OCI-LY7 (cell line): ENCODE data around the gene POU6F2. TPM values are rescaled to one million over a fixed set of nuclear protein-coding genes. Genes with fewer than 3 reads are reported as not detected.
"Not testable (repeated sequence)": the region's sequence is repeated elsewhere in the genome, so short reads cannot be mapped to it uniquely, and the experiment has no call there.

Experiments used
- BruUV-seq: library from RNA; stranded (reverse); fragments of 400-500 nt; replicated peaks from 2 replicates; lab custom pipeline; 2021; lab: Mats Ljungman, UMichigan
- CTCF ChIA-PET: fragments of 300-600 bp; sonication (Branson Sonifier 250); formaldehyde crosslinking; loops from one replicate; lab custom pipeline; 2022; ENCODE audit warnings: antibody characterized with exemption; ENCODE audit not compliant: unreplicated experiment; lab: Charles Lee
- POLR2A ChIA-PET: fragments of 300-600 bp; sonication (Branson Sonifier 250); formaldehyde crosslinking; loops from one replicate; lab custom pipeline; 2022; ENCODE audit warnings: antibody characterized with exemption; lab: Charles Lee
- DNase-seq: peaks from one replicate; pipeline ENCODE4 v3.0.0-alpha.2; 2015; ENCODE audit warnings: low spot score
- H2AFZ ChIP-seq: fragments of 200-600 bp; sonication (generic), shearing (Covaris generic); 2 replicates; pipeline ENCODE4 v1.6.1; 2014; ENCODE audit warnings: mild to moderate bottlenecking, antibody characterized with exemption, low read length, moderate library complexity
- H3K27ac ChIP-seq: fragments of 200-600 bp; sonication (generic); 2 replicates; pipeline ENCODE4 v1.5.1; 2014; ENCODE audit warnings: mixed run types, low read depth, mild to moderate bottlenecking, moderate library complexity, low read length, inconsistent platforms; ENCODE audit not compliant: poor library complexity, severe bottlenecking
- H3K36me3 ChIP-seq: fragments of 200-600 bp; sonication (generic); 2 replicates; pipeline ENCODE4 v1.6.1; 2014; ENCODE audit warnings: mild to moderate bottlenecking, antibody characterized with exemption, low read length, moderate library complexity, mixed read lengths; ENCODE audit not compliant: insufficient read depth
- H3K4me1 ChIP-seq: fragments of 200-600 bp; sonication (generic); 2 replicates; pipeline ENCODE4 v1.5.1; 2014; ENCODE audit warnings: mild to moderate bottlenecking, low read length; ENCODE audit not compliant: insufficient read depth, poor library complexity, severe bottlenecking
- H3K4me2 ChIP-seq: fragments of 200-600 bp; sonication (generic); 2 replicates; pipeline ENCODE4 v1.6.1; 2014; ENCODE audit warnings: mild to moderate bottlenecking, low read length
- H3K4me3 ChIP-seq: fragments of 200-600 bp; sonication (generic); 2 replicates; pipeline ENCODE4 v1.5.1; 2014; ENCODE audit warnings: mild to moderate bottlenecking, low read depth, low read length; ENCODE audit not compliant: poor library complexity, severe bottlenecking
- H3K79me2 ChIP-seq: fragments of 200-600 bp; sonication (generic); 2 replicates; pipeline ENCODE4 v1.6.1; 2016; ENCODE audit warnings: low read depth, mild to moderate bottlenecking, low read length, moderate library complexity, mixed read lengths; ENCODE audit not compliant: insufficient read depth
- H3K9me2 ChIP-seq: fragments of 200-600 bp; sonication (generic); 2 replicates; pipeline ENCODE4 v1.6.1; 2016; ENCODE audit warnings: mild to moderate bottlenecking, low read length, mixed read lengths; ENCODE audit not compliant: insufficient read depth
- H3K9me3 ChIP-seq: fragments of 200-600 bp; sonication (generic); 2 replicates; pipeline ENCODE4 v1.6.1; 2014; ENCODE audit warnings: mild to moderate bottlenecking, mixed run types, low read length, mixed read lengths
- H4K20me1 ChIP-seq: fragments of 200-600 bp; sonication (generic); 2 replicates; pipeline ENCODE4 v1.6.1; 2014; ENCODE audit warnings: mild to moderate bottlenecking, antibody characterized with exemption, low read length, moderate library complexity, mixed read lengths; ENCODE audit not compliant: insufficient read depth
- EZH2phosphoT487 ChIP-seq: fragments of 200-600 bp; sonication (generic); IDR thresholded peaks from 2 replicates; pipeline ENCODE4 v1.6.1; 2018; ENCODE audit warnings: low read depth, borderline replicate concordance, mild to moderate bottlenecking, mixed run types, antibody characterized with exemption, low read length, moderate library complexity, mixed read lengths
- intact Hi-C: fragments of 100-400 bp; cut with micrococcal nuclease; formaldehyde crosslinking; loops from one replicate; pipeline ENCODE4 v1.10.0; 2022; ENCODE audit not compliant: unreplicated experiment
- total RNA-seq, 2 experiments: library from RNA; depleted of rRNA in 1 of 2; stranded (reverse); fragments of >200 nt in 1 of 2; shearing (Covaris generic) in 1 of 2; gene quantifications; 2 replicates each; pipeline ENCODE4 v1.2.3, GENCODE V29; 2014 to 2022
- TF ChIP-seq, protein P1 (sequence below): fragments of 200-600 bp; sonication (generic); conservative IDR thresholded peaks from 2 replicates; pipeline ENCODE4 v1.5.1; 2014; ENCODE audit warnings: mild to moderate bottlenecking, antibody characterized with exemption, low read length, moderate library complexity, mixed read lengths

The POU6F2 gene
- total RNA-seq, 2 experiments from 2014 or later = 0.40 TPM; not detected in 1

DNA sequence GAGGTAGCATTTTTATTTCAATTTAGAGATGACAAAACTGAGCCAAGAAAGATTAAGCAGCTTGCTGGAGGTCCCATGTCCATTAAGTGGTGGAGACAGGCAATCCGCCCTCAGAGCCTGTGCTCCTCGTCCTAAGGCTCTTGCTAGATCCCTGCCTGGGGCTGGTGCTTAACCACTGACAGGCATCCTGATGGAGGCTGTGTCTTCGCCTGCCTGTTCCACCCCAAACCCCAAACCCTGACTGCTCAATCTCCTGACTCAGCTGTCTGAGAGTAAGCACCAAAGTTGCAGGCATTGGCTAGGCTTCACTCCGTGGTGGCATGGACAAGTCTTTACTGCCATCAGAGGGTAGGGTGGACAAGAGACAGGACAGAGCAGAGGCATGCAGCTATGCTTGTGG lies 209.4 kb downstream of the POU6F2 start:
- Histone ChIP-seq H3K4me1 (no peaks in the 10 kb centered on the region), H3K4me2 (no peak overlapping the region), H3K79me2 (no peaks in the 10 kb centered on the region), H3K9me3 (no peaks in the 10 kb centered on the region), H4K20me1 (no peaks in the 10 kb centered on the region), H3K9me2 (no peaks in the 10 kb centered on the region), H2AFZ (no peak overlapping the region), H3K4me3 (no peak overlapping the region), H3K36me3 (no peaks in the 10 kb centered on the region), H3K27ac (no peak overlapping the region)
- no peak for TF ChIP-seq EZH2phosphoT487
- TF ChIP-seq, protein P1, sequence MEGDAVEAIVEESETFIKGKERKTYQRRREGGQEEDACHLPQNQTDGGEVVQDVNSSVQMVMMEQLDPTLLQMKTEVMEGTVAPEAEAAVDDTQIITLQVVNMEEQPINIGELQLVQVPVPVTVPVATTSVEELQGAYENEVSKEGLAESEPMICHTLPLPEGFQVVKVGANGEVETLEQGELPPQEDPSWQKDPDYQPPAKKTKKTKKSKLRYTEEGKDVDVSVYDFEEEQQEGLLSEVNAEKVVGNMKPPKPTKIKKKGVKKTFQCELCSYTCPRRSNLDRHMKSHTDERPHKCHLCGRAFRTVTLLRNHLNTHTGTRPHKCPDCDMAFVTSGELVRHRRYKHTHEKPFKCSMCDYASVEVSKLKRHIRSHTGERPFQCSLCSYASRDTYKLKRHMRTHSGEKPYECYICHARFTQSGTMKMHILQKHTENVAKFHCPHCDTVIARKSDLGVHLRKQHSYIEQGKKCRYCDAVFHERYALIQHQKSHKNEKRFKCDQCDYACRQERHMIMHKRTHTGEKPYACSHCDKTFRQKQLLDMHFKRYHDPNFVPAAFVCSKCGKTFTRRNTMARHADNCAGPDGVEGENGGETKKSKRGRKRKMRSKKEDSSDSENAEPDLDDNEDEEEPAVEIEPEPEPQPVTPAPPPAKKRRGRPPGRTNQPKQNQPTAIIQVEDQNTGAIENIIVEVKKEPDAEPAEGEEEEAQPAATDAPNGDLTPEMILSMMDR = no peak
- ChIA-PET POLR2A (no interaction called here), CTCF (no interaction called here)
- no peak for DNase-seq
- intact Hi-C loops = no loop called here
- no TSS peak for BruUV-seq

DNA sequence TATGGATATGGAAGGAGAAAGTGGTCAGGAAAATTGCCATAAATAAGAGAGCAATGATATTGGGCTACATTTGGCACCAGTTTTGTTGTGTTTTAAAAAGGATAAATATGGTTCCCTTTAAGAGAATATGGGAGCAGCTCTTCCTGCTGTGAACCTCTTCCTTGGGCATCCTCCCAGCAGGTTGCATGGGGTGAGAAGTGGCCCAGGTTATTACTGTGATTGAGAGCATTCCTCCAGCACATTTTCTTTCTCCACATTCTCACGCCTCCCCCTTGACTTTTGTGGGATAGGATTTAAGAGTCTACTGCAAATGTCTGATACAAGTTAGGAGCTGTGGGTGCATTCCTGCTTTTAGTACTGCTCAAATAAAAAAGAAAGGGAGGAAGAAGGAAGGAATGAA lies 214.8 kb downstream of the POU6F2 start:
- intact Hi-C loops = no loop called here
- Histone ChIP-seq H3K9me2 (no peaks in the 10 kb centered on the region), H3K79me2 (no peaks in the 10 kb centered on the region), H3K4me3 (no peak overlapping the region), H4K20me1 (no peaks in the 10 kb centered on the region), H3K9me3 (no peaks in the 10 kb centered on the region), H3K4me2 (no peak overlapping the region), H3K36me3 (no peaks in the 10 kb centered on the region), H3K4me1 (no peaks in the 10 kb centered on the region), H3K27ac (no peak overlapping the region), H2AFZ (no peak overlapping the region)
- CTCF ChIA-PET = no interaction called here
- TF ChIP-seq, protein P1 = no peak
- TF ChIP-seq EZH2phosphoT487 = no peak
- no TSS peak for BruUV-seq
- DNase-seq = no peak
- POLR2A ChIA-PET = no interaction called here

DNA sequence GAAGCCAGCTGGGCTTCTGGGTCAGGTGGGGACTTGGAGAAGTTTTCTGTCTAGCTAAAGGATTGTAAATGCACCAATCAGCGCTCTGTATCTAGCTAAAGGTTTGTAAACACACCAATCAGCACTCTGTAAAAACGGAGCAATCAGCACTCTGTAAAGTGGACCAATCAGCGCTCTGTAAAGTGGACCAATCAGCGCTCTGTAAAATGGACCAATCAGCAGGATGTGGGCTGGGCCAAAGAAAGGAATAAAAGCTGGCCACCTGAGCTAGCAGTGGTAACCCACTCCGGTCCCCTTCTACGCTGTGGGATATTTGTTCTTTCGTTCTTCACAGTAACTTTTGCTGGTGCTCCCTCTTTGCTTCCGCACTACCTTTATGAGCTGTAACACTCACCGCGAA lies 216.7 kb downstream of the POU6F2 start:
- CTCF ChIA-PET, DNase-seq, H3K36me3 ChIP-seq, H3K4me3 ChIP-seq, H3K27ac ChIP-seq, H2AFZ ChIP-seq, H3K9me2 ChIP-seq, BruUV-seq, H3K4me2 ChIP-seq, H3K4me1 ChIP-seq, intact Hi-C loops, H3K79me2 ChIP-seq, H4K20me1 ChIP-seq, H3K9me3 ChIP-seq, POLR2A ChIA-PET: not testable (repeated sequence)
